GM12892 (cell line): Measurements from ENCODE around the gene SZT2.

Experiments
- POLR2AphosphoS5 ChIP-seq: IDR thresholded peaks from 2 replicates; pipeline ENCODE4 v1.6.1; 2011; ENCODE audit warnings: low read depth, low read length, control low read depth
- TAF1 ChIP-seq: IDR thresholded peaks from 2 replicates; pipeline ENCODE4 v1.6.1; 2011; ENCODE audit warnings: low read depth, mild to moderate bottlenecking, control low read depth, low read length, borderline replicate concordance

- TF ChIP-seq POLR2AphosphoS5 (no peak), TAF1 (no peak)
These were observed 36.8 kb upstream of the SZT2 start for GRCh38 chr1:43352881-43353280.
